HTR-8/SVneo (cell line): Measurements from ENCODE around the gene ARMH4.

Source experiments
- DNase-seq: peaks from one replicate; pipeline ENCODE4 v3.0.0; 2011; ENCODE audit warnings: low spot score, mixed read lengths; ENCODE audit not compliant: insufficient read length
- FAIRE-seq: peaks from 2 replicates; lab custom pipeline; 2011; peaks lifted over from hg19 to GRCh38; lab: Jason Lieb, UNC

Gene ARMH4, protein sequence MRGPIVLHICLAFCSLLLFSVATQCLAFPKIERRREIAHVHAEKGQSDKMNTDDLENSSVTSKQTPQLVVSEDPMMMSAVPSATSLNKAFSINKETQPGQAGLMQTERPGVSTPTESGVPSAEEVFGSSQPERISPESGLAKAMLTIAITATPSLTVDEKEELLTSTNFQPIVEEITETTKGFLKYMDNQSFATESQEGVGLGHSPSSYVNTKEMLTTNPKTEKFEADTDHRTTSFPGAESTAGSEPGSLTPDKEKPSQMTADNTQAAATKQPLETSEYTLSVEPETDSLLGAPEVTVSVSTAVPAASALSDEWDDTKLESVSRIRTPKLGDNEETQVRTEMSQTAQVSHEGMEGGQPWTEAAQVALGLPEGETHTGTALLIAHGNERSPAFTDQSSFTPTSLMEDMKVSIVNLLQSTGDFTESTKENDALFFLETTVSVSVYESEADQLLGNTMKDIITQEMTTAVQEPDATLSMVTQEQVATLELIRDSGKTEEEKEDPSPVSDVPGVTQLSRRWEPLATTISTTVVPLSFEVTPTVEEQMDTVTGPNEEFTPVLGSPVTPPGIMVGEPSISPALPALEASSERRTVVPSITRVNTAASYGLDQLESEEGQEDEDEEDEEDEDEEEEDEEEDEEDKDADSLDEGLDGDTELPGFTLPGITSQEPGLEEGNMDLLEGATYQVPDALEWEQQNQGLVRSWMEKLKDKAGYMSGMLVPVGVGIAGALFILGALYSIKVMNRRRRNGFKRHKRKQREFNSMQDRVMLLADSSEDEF

GRCh38 chr14:58152014-58152857, at the start of gene ARMH4:
ARMH4 (minus strand) TSS chr14:58152213; CDS start chr14:58139358, 12,855 bp downstream.
- DNase-seq (peak; percentile 97), FAIRE-seq (peak; percentile 99)

- FAIRE-seq, result no peak
- no peak for DNase-seq
These were observed 48.8 kb upstream of the ARMH4 start for GRCh38 chr14:58200846-58201245.

GRCh38 chr14:58200480-58200841, 48.4 kb upstream of the ARMH4 start:
- FAIRE-seq (no peak), DNase-seq (no peak)

DNA sequence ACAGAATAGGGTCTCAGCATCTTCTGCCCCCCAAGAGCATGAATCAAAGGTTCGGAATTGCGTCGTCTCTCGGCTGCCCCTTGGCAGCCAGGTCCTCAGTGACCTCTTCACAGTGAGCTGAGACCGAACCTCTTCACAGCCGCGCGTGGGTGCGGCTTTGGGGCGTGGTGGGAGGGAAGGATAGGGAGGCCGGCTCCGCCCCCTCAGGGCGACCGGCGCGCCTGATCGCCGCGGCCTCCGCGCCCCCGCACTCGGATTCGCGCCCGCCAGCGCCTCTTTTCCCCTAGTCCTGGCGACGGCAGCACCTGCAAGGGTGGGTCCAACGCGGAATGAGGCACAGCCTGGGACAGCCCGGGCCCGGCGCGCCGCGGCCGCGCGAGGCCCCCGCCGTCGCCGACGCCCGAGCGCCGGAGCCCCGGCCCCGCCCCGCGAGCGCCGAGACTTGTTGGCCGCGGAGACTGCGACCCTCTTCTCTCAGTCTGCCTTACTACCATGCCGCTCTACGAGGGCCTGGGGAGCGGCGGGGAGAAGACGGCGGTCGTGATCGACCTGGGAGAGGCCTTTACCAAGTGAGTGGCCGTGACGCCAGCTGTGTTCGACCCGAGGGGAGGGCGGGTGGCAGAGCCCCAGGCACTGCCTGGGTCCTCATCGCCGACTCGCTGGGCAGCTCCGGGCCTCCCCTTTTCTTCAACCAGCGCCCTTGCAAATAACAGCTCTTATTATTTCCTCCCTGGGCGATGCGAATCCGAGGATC, 47.9 kb upstream of the ARMH4 start, which contains the start of gene ACTR10:
TSS of gene ACTR10 (plus strand) at position 424 of the 754 bp plus-strand sequence. CDS start at position 493, 69 bp downstream.
- DNase-seq, result peak; percentile 99
- peak; percentile 100 for FAIRE-seq

DNA sequence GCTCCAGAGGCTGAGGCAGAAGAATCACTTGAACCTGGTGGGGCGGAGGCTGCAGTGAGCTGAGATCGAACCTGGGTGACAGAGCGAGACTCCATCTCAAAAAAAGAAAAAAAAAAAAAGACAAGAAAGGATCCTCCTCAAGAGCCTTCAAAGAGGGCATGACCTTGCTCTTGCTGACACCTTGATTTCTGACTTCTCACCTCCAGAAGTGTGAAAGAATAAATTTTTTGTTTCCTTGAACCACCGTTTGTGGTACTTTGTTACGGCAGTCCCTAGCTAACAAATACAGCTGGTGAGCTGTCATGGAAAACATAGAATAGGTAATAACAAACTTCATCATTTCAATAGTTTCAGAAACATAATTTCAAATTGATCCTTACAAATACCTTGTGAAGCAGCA, 46.1 kb upstream of the ARMH4 start:
- peak; percentile 23 for FAIRE-seq
- DNase-seq, result no peak

GRCh38 chr14:58196198-58196597, 44.2 kb upstream of the ARMH4 start:
- DNase-seq, result no peak
- no peak for FAIRE-seq

DNA sequence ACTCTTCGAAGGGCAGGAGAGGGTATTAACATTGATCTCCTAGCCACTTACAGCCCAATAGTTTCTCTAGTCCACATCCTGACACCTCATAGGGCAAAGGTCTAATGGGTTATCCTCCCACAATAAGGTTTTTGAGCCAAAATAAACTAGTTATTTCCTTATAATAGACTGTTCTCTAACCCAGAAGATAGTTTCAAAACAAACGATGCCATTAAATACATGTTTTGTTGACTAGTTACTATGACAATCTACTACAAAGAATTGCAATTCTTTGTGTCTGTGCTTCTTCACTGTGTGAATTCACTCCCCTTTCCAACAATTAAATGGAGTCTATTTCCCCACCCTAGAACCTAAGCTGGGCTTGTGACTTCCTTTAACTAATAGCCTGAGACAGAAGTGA, 41.5 kb upstream of the ARMH4 start:
- DNase-seq (no peak), FAIRE-seq (no peak)

- DNase-seq (no peak), FAIRE-seq (peak; percentile 91)
These were observed 40.0 kb upstream of the ARMH4 start for GRCh38 chr14:58191763-58192601.

DNA sequence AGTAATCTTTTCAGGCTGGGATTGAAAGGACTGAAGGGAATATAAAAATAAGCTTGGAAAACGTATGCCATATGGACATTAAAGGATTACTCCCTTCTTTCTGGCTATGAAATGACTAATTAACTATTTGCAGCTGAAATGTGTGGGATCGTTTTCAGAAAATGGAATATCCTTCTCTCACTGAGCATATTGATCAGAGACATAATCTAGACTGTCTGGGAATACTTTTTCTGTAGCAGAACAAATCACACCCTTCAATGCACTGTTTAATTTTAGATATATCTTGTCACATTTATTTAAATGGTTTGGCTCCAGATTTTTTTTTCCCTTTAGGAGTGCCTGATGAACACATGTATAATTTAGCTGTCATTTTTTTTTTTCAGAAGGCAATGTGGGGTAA, 37.2 kb upstream of the ARMH4 start:
- DNase-seq (no peak), FAIRE-seq (peak; percentile 77)

DNA sequence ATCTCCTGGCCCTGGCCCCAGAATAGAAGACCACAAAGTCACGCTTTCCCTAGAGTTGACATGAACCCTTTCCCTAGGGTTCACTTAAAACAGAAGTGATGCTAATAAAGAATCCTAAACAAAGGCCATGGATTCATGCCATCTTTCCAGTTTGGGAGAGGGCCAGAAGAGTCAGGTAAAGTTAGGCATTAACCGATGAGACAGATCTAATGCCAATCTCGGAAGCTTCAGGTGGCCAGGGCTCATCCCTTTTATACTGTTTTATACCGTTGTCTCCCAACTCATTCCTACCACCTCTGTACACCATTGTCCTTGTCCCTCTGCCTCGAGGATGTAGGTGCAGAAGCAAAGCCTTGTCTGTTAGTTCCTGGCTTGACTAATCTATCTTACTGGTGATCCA, 25.1 kb upstream of the ARMH4 start:
- DNase-seq (no peak), FAIRE-seq (peak; percentile 9)

DNA sequence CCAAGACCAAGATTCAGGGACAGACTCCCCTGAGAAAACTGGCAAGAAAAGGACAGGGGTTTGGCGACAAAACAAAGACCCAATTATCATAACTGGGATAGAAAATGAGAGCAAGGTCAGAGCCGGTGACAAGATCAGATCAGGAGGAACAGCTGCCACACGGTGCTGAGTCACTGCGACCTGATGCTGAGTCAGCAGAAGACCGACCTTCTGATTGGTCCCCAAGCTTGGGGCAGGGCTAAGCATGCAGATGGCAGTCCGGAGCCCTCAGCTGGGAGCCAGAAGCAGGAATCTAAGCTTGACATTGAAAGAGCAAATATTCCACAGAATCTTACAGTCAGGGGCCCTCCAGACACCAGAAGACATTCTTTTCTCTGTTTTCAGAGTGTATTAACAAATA, 19.1 kb upstream of the ARMH4 start:
- DNase-seq, result peak; percentile 100
- FAIRE-seq, result peak; percentile 99

DNA sequence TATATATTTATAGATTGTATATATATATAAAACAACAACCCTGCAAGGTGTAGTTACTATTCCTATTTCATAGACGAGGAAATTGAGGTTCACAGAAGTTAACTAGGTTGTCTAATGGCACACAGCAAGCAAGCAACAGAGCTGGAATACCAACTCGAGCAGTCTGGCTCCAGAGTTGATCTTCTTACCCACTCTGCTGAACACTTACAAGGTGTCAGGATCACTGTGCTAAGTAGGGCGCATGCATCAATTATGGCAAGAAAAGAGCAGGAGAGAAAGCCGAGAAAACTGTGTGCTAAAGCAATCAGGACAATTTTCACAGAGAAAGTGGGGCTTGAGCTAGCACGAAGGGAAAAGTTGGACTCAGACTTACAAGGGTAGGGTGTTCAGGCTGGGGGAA, 15.9 kb upstream of the ARMH4 start:
- peak; percentile 49 for FAIRE-seq
- no peak for DNase-seq

- DNase-seq, result no peak
- peak; percentile 92 for FAIRE-seq
These were observed 15.0 kb upstream of the ARMH4 start for GRCh38 chr14:58167057-58167456.

GRCh38 chr14:58166005-58166983, 14.3 kb upstream of the ARMH4 start:
- FAIRE-seq, result peak; percentile 92

GRCh38 chr14:58160561-58160960, 8.5 kb upstream of the ARMH4 start:
- FAIRE-seq, result peak; percentile 80
- no peak for DNase-seq

More at GRCh38 chr14:58166005-58166983, 14.3 kb upstream of the ARMH4 start:
- peak; percentile 95 for DNase-seq

DNA sequence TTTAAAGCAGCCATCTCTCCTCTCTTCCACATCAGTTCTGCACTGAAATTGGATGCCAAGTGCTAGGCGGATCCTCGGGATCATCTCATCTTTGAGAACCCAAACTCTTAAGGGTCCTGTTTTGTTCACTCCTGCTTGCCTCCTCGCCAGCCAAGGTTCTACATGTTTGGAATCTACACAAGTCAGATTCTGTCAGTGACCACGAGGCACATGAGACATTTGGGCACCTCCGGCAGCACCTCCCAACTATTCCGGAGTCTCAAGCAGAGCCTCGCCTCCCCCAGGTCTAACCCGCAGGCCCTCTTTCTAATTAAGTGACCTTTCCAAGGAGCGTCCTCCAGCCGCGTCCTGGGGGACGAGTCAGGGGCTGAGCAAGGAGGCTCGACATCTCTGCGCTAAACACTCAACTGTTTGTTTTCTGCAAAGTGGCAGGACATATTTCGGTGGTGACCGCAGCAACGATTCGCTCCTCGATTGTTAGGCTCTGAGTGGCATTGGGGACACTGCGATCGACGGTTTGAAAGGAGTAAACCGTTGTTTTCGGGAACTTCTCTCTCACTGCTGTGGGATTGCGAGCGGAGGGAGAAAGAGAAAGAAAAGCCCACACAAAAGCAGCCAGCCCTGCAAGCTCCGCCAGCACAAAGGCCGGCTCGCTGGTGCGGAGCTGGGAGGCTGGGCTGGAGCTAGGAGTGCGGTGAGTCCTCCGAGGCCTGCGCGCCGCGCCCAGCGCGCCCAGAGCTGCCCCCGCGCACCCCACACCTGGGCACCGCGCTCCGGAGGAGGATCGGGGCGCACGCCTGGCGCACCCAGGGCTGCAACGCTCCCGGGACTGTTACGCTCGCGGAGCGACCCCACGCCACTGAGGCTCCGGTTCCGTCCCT, 640 bp downstream of the ARMH4 start:
- peak; percentile 60 for DNase-seq
- FAIRE-seq, result no peak
